ENCODE data around the gene SUSD2.

GRCh38 chr22:24180316-24181087, 785 bp upstream of the SUSD2 start:
- TF ChIP-seq CTCF (IDR thresholded peaks at IDR 0.05) (no peak), POLR2A (IDR thresholded peaks at IDR 0.05) (no peak)
